IPS-18a (cell line): ENCODE measurements around the gene KHDC4.
"Not testable (repeated sequence)": the region's sequence is repeated elsewhere in the genome, so short reads cannot be mapped to it uniquely, and the experiment has no call there.

Source experiments
- H3K27ac ChIP-seq: one replicate; pipeline ENCODE4 v1.5.1; 2013; ENCODE audit warnings: low read length
- H3K27me3 ChIP-seq: one replicate; pipeline ENCODE4 v1.6.1; 2013; ENCODE audit warnings: mild to moderate bottlenecking, low read length; ENCODE audit not compliant: control insufficient read depth, insufficient read depth
- H3K36me3 ChIP-seq: one replicate; pipeline ENCODE4 v1.6.1; 2013; ENCODE audit warnings: low read depth, low read length; ENCODE audit not compliant: control insufficient read depth
- H3K4me1 ChIP-seq: one replicate; pipeline ENCODE4 v1.6.1; 2013; ENCODE audit warnings: low read depth, low read length; ENCODE audit not compliant: control insufficient read depth
- H3K4me3 ChIP-seq: one replicate; pipeline ENCODE4 v1.5.1; 2013; ENCODE audit warnings: low read length
- H3K9ac ChIP-seq: one replicate; pipeline ENCODE4 v1.6.1; 2013; ENCODE audit warnings: mild to moderate bottlenecking, low read length, moderate library complexity
- H3K9me3 ChIP-seq: one replicate; pipeline ENCODE4 v1.6.1; 2013; ENCODE audit warnings: low read depth, low read length; ENCODE audit not compliant: control insufficient read depth

The KHDC4 gene

DNA sequence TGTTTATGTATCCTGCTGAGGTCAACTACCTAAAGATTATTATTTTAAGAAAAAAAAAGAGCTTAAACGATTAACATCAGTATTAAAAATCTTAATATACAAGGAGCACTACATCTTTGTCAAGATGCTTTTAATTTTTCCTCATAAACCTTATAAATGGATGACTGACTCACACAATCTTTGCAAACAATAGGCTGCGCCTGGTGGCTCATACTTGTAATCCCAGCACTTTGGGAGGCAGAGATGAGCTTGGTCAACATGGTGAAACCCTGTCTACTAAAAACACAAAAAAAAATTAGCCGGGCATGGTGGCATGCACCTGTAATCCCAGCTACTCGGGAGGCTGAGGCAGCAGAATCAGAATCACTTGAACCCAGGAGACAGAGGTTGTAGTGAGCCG, 1.7 kb downstream of the KHDC4 start:
- Histone ChIP-seq H3K36me3 (peaks cover 40% of the 10 kb centered on the region), H3K27me3 (no peaks in the 10 kb centered on the region), H3K9me3 (no peaks in the 10 kb centered on the region), H3K4me1 (no peaks in the 10 kb centered on the region), H3K4me3 (peak overlapping the region; percentile 81), H3K9ac (no peak overlapping the region), H3K27ac (no peak overlapping the region)

DNA sequence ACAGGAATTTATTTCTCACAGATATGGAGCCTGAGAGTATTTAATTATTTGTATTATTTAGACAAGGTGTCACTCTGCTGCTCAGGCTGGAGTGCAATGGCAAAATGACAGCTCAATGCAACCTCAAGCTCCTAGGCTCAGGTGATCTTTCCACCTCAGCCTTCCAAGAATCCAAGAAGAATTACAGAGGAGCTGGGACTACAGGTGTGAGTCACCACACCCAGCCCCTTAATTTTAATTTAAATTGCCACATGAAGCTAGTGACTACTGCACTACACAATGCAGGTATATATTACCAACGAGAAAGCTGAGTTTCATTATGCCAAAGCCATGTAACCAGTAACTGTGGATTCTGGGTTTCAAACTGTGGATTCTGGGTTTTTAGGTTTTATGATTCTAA, 2.1 kb downstream of the KHDC4 start:
- no peaks in the 10 kb centered on the region for H3K4me1 ChIP-seq
- H3K27ac ChIP-seq: no peak overlapping the region
- H3K9ac ChIP-seq: no peak overlapping the region
- H3K27me3 ChIP-seq: no peaks in the 10 kb centered on the region
- H3K36me3 ChIP-seq: peaks cover 44% of the 10 kb centered on the region
- no peak overlapping the region for H3K4me3 ChIP-seq
- H3K9me3 ChIP-seq: no peaks in the 10 kb centered on the region

DNA sequence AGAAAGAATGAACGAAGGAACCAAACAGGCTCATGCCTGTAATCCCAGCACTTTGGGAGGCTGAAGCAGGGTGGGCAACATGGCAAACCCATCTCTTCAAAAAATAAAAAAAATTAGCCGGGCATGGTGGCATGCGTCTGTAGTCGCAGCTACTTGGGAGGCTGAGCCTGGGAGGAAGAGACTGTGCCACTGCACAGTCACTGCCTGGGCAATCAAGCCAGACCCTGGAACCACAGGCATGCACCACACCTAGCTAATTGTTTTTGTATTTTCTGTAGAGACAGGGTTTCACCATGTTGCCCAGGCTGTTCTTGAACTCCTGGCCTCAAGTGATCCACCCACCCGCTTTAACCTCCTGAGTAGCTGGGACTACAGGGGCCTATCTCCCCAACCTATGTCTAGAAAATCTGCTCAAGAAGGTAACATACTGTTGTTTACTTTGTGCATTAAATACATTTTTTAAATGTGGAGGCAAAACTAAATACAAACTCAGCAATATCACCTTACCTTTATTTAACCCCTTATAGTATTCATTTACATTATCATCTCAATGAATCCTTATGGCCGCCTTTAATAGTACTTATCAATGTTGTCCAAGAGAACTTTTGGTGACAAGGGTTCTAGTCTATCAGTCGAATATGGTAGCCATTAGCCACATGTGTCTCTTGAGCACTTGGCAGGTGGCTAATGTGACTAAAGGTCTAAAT, 2.7 kb downstream of the KHDC4 start:
- peaks cover 50% of the 10 kb centered on the region for H3K36me3 ChIP-seq
- no peaks in the 10 kb centered on the region for H3K9me3 ChIP-seq
- no peak overlapping the region for H3K4me3 ChIP-seq
- H3K9ac ChIP-seq: no peak overlapping the region
- H3K4me1 ChIP-seq: no peaks in the 10 kb centered on the region
- H3K27ac ChIP-seq: no peak overlapping the region
- H3K27me3 ChIP-seq: no peaks in the 10 kb centered on the region

DNA sequence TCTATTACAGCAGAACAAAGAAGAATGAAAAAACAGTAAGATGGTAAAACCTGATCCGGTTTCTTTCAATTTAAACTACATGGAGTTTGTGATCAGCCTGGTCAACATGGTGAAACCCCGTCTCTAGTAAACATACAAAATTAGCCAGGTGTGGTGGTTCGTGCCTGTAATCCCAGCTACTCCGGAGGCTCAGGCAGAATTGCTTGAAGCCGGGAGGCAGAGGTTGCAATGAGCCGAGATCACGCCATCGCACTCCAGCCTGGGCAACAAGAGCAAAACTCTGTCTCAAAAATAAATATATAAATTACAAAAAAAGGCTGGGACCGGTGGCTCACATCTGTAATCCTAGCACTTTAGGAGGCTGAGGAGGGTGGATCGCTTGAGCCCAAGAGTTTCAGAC, 3.5 kb downstream of the KHDC4 start:
- not testable (repeated sequence) for H3K27ac ChIP-seq, H3K9ac ChIP-seq, H3K4me3 ChIP-seq

DNA sequence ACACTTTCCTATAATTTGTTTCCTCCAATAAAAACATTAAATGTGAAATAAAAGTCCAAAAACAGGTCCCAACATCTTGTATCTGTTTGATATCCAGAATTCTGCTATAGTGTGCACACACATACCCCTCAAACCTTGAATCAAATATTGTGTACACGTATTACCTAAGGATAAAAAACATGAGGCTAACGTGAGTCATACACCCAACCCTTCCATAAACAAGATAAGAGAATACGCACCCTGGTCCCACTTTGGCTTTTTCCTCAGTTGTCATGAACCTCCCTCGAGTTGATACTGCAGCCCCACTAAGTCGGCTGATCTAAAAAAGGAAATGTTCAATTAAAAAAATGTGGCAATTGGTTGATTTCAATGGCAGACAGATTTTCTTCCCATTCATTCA, 5.2 kb downstream of the KHDC4 start:
- Histone ChIP-seq H3K27me3 (no peaks in the 10 kb centered on the region), H3K4me3 (no peak overlapping the region), H3K36me3 (peaks cover 73% of the 10 kb centered on the region), H3K27ac (no peak overlapping the region), H3K9me3 (no peaks in the 10 kb centered on the region), H3K9ac (no peak overlapping the region), H3K4me1 (no peaks in the 10 kb centered on the region)

More for the DNA sequence above, 3.5 kb downstream of the KHDC4 start:
- H3K27me3 ChIP-seq, H3K4me1 ChIP-seq, H3K9me3 ChIP-seq: not testable (repeated sequence)
- peaks cover 58% of the 10 kb centered on the region for H3K36me3 ChIP-seq

DNA sequence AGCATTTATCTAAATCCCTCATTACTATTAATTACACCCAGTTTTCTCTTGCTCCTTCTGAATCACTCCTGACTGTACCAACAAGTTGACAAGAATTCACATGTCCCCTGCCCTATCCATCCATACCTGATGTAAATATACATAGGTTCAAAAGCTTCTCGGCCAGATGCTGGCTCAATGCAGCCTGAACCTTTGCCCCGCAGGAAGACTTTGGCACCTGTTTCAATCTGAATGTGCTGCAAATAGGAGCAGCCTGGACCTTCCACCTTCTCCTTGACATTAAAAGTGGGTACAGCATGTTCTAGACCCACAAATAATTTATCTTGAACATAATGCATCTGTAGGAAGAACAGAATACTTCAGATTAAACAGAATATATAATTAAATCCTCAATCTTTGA, 8.7 kb downstream of the KHDC4 start:
- Histone ChIP-seq H3K9ac (no peak overlapping the region), H3K4me3 (no peak overlapping the region), H3K4me1 (no peaks in the 10 kb centered on the region), H3K9me3 (no peaks in the 10 kb centered on the region), H3K27ac (no peak overlapping the region), H3K36me3 (peaks cover 87% of the 10 kb centered on the region), H3K27me3 (no peaks in the 10 kb centered on the region)

DNA sequence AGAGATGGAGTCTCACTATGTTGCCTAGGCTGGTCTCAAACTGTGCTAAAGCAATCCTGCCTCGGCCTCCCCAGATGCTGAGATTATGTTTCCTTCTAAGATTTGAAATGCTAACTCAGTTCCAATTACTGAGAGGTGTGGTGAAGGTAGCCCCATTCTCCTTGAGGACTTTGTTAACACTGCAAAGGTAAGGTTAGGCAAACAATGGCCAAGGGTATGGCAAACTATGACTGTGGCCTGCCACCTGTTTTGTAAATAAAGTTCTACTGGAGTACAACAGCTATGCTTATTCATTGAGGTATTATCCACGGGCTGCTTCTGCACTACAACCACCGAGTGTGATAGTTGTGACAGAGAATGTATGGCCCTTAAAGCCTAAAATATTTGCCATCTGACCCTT, 13.5 kb downstream of the KHDC4 start:
- no peaks in the 10 kb centered on the region for H3K4me1 ChIP-seq
- H3K9ac ChIP-seq: no peak overlapping the region
- no peaks in the 10 kb centered on the region for H3K27me3 ChIP-seq
- peaks cover 91% of the 10 kb centered on the region for H3K36me3 ChIP-seq
- H3K9me3 ChIP-seq: no peaks in the 10 kb centered on the region
- H3K27ac ChIP-seq: no peak overlapping the region
- no peak overlapping the region for H3K4me3 ChIP-seq

DNA sequence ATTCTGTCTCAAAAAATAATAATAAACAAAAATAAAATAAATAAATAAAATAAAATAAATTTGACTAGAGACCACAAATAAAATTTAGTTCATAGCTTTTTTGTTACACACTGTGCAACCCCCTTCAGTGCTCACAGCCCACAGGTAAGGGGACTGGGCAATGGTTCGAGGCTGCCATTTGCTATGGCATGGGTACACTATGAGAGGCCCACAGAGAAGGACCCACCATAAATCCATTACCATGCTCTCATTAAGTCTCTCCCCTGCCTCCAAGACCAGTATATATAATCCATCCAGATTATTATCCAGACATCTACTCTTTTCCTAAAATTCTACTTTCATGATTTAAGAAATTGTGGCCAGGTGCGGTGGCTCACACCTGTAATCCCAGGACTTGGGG, 14.4 kb downstream of the KHDC4 start:
- Histone ChIP-seq H3K36me3 (peaks cover 90% of the 10 kb centered on the region), H3K4me3 (no peak overlapping the region), H3K4me1 (no peaks in the 10 kb centered on the region), H3K9ac (no peak overlapping the region), H3K9me3 (no peaks in the 10 kb centered on the region), H3K27ac (no peak overlapping the region), H3K27me3 (no peaks in the 10 kb centered on the region)

DNA sequence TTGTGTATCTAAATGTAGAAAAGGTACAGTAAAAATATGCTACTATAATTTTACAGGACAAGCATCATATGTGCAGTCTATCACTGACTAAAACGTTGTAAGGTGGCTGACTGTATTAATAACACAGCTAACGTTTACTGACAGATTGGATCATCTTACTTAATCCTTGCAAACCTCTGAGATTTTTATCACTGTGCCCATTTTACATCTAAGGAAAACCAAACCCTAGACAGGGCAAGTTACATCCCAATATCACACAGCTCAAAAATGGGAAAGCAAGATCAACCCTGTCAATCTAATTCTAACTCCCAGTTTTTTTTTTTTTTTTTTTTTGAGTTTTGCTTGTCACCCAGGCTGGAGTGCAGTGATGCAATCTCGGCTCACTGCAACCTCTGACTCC, 15.6 kb downstream of the KHDC4 start:
- Histone ChIP-seq H3K27me3 (no peaks in the 10 kb centered on the region), H3K4me1 (no peaks in the 10 kb centered on the region), H3K27ac (no peak overlapping the region), H3K4me3 (no peak overlapping the region), H3K9me3 (no peaks in the 10 kb centered on the region), H3K36me3 (peaks cover 90% of the 10 kb centered on the region), H3K9ac (no peak overlapping the region)

DNA sequence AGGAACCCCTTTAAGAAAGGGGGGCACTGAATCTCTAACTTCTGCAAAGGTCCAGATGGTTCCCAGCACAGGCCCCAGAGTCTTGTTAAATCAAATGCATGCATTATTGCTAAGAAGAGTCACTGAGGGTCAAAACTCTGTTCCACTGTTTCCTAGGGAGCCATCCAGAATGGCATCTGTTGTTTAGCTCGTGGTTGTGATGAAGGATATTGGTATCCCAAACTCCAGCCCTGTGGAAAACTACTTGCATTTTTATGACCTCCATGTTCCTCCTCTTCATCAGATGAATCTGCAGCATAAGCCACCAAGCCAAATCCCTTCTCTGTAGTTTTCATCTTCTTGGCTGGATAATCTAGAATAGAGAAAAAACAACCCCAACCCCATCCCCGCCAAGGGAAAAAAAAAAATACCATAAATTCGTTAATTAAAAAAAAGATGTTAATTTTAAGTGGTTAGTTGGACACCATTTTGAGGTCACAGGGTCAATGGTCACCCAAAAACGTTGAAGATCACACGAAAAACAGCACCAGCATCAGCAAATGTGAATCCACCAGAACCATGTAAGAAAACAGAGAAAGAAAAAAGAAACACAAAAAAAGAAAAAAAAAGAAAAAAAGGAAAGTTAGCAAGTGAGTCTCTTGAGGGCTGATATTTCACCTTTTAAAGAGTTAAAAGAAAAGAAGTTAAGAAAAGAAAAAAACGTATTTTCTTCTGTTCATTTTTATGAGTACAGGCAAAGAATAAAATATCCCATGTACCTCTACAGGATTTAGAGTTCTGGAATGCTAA, 20.1 kb downstream of the KHDC4 start:
- Histone ChIP-seq H3K4me3 (no peak overlapping the region), H3K36me3 (peaks cover 62% of the 10 kb centered on the region), H3K27me3 (no peaks in the 10 kb centered on the region), H3K9me3 (no peaks in the 10 kb centered on the region), H3K9ac (no peak overlapping the region), H3K4me1 (no peaks in the 10 kb centered on the region), H3K27ac (no peak overlapping the region)

DNA sequence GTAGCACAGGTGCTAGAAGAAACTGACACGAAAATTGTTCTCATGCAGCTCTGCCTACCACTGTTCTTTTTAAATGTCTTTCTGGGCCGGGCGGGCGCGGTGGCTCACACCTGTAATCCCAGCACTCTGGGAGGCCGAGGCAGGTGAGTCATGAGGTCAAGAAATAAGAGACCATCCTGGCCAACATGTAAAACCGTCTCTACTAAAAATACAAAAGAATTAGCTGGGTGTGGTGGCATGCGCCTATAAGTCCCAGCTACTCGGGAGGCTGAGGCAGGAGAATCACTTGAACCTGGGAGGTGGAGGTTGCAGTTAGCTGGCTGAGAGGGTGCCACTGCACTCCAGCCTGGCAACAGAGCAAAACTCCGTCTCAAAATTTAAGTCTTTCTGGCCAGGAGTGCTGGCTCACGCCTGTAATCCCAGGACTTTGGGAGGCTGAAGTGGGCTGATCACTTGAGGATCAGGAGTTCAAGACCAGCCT, 22.1 kb downstream of the KHDC4 start:
- H3K9ac ChIP-seq: no peak overlapping the region
- H3K4me3 ChIP-seq: no peak overlapping the region
- no peak overlapping the region for H3K27ac ChIP-seq

More for the DNA sequence above, 22.1 kb downstream of the KHDC4 start:
- Histone ChIP-seq H3K4me1 (no peaks in the 10 kb centered on the region), H3K27me3 (no peaks in the 10 kb centered on the region), H3K36me3 (peaks cover 50% of the 10 kb centered on the region), H3K9me3 (no peaks in the 10 kb centered on the region)
